Right forelimb (tissue), 1 donor: ENCODE measurements around the gene ZBTB42.
A peak's percentile ranks its signal among the peaks of the same experiment; 100 is the strongest.

Experiments
- DNase-seq: peaks from one replicate; pipeline ENCODE4 v3.0.0-alpha.2; 2018

ZBTB42 gene

GRCh38 chr14:104784218-104784568, 16.7 kb upstream of the ZBTB42 start:
- no peak for DNase-seq

DNA sequence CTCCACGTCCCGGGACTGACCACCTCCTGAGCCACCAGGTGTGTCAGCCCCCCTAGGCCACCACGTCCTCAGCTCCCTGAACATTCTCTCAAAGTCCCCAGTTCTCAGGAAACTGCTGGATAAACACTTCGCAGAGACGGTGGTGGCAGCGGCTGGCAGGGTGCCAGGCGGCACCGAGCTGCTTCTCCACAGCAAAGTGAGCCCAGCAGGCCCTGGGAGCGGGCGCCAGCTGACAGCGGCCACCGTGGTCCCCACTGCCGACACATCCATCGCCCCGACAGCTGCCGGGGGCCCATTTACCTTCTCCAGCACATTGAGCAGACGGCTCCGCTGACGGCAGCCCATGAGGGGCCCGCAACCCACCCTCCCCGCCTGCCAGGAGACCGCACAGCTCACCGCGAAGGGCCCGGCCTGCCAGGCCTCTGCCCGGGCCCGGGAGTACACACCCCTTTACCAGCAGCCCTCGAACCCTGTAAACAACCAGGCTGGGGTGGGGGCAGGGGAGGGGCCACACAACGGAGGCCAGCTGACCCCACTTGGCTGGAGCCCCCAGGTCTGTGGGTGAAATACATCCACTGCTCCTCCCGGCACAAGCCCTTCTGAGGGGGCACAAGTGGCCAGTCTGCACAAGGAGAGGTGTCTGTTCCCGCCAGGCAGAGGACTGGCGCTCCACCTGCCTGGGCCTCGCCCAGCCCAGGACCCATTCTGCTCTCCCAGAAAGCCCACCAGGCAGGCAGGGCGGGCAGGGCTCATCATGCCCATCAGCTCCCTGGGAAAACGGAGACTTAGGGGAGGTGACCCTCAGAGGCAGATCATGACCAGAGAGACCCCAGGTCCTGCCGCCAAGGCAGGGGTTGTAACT, 15.8 kb upstream of the ZBTB42 start:
- no peak for DNase-seq

GRCh38 chr14:104785708-104786080, 15.2 kb upstream of the ZBTB42 start:
- DNase-seq: no peak

- no peak for DNase-seq
Measured at GRCh38 chr14:104786091-104786586, 14.8 kb upstream of the ZBTB42 start.

DNA sequence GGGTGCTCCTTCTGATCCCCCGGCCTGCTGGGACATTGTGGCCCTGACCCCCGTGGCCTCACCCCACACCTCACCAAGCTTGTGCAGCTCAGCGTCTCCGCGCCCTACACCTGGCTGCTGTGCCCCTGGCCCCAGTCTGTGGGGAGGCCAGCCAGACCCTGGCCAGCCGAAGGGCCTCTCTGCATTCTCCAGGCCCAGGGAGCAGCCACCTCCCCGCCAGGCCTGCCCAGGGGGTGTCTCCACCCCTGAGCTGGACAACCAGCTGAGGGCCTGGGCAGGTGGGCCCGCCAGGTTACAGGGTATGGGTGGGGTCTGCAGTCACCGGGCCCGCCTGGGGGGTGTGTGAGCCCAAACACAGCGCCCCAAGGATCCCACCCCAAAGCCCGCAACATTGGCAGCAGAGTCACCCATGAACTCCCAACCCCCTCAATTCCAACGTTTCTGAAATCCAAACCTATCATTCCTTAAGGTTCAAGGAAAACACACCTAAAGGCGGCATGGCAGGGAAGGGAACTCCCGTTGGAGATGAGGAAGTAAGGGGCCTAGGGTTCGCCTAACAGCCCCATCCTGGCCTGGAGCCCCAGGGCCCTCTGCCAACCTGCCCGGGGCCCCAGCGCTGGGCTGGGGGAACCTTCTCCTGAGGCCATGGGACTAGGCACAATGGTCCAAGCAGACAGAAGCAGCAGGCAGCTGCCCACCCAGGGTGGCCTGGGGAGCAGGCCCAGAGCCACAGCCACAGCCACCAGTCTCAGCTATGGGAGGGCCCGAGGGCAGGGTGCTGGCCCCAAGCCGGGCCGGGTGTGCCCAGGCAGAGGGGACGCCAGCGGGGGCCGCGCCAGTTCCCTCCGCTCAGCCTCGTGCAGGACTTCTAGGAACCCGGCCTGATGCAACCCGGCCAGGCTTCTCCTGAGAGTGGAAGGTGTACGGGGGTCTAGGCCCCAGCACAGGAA, 13.9 kb upstream of the ZBTB42 start:
- no peak for DNase-seq

DNA sequence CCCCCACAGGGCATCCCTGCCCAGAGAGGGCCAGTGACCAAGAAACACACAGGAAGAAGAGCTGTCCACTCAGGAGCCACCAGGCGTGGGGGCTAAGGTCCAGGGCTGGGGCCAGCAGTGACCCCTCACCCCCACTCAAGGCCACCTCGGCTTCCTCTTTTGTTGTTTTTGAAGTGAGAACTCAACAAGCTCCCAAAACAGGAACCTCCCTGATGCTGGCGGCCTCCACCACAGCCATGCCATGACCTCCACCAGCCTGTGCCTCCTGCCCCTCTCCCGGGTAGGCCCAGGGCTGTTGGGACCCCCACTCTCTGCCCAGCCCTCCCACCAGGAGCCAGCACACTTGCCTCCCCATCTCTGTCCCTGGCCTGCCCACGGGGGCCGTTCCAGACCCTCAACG, 13.2 kb upstream of the ZBTB42 start:
- DNase-seq: no peak

DNA sequence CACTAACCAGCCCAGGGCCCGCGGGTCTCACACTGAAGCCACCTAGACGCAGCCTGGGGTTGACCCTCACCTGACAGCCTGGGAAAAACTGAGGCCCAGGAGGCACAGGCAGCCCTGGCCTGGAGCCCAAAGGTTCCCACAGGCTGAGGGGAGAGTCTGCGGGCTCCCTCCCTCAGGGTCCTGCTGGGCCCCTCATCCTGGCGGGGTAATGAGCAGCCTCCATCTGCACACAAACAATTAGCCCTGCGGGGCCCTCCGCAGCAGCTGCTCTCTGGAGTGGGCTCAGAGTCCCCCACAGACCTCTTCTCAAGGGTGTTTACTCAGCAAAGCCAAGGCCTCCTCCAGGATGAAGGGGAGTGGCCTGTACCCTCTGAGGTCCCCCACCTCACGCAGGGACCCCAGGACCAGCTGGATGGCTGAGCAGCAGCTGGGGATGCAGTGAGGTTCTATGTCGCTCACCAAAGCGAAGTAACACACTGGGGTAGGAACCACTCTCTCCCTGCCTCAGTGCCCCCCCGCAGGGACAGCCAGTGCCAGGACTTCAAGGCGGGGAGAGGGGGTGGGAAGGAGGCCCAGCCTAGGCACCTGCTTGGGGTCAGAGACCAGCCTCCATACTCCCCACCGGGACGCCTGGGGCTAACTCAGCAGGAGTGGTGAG, 12.6 kb upstream of the ZBTB42 start:
- DNase-seq: no peak

GRCh38 chr14:104788873-104789663, 11.8 kb upstream of the ZBTB42 start:
- DNase-seq: no peak

DNA sequence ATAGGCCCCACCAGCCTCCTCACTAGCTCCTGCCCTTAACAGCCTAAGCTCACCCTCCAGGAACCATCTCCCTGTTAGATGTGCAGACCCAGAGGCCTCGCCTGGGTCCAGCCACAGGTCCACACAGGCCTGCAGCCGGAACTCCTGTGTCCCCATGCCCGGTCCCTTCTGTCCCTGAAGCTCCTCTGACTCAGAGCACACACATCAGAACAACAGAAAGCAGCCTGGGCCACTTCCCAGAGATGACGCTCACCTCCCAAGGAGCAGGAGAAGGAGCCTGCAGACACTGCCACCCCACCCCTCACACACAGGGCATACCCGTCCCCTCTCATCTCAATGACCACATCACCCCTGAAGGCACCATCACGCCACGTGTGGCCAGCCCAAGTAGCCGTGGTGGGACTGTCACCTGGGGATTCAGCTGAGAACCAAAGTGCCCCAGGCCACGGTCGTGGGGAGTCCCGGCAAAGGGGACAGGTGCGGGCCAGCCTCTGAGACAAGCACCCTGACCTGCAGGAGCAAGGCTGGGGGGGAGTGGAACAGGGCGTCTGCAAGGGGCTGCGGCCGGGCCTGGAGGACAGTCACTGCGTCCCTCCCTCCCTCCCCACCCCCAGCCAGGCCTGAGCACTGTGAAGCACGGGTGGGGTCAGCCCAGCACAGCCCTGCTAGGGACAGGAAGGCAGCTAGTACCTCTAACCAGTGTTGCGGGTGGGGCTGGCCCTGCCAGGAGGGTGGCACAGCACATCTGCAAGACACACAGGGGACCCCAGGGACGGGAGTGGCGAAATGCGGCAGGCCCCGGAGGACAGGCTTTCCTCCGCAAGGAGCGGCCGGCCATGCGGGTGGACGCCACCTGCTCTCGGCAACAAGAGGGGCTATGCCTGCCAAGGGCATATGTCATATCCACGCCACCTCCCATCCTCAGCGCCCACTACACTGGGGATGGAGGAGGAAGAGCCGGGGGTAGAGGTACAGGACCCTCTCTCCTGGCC, 10.9 kb upstream of the ZBTB42 start:
- no peak for DNase-seq

DNA sequence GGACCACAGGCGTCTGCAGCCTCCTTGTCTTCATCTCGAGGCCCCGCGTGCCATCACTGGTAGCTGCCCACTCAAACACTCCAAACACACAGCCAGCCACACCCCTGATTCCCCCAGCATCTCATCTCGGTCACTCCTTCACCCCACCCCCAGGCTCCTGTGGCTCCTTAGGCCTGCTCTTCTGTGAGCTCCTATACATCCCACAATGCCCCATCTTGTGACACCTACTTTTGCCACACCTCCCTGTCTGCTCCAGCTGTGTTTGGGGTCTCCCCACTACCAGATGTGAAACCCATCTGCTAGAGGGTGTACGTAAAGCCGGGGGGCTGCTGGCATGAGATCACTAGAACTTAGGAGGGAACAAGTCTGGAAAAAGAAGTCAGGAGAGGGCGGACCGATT, 9.5 kb upstream of the ZBTB42 start:
- no peak for DNase-seq

DNA sequence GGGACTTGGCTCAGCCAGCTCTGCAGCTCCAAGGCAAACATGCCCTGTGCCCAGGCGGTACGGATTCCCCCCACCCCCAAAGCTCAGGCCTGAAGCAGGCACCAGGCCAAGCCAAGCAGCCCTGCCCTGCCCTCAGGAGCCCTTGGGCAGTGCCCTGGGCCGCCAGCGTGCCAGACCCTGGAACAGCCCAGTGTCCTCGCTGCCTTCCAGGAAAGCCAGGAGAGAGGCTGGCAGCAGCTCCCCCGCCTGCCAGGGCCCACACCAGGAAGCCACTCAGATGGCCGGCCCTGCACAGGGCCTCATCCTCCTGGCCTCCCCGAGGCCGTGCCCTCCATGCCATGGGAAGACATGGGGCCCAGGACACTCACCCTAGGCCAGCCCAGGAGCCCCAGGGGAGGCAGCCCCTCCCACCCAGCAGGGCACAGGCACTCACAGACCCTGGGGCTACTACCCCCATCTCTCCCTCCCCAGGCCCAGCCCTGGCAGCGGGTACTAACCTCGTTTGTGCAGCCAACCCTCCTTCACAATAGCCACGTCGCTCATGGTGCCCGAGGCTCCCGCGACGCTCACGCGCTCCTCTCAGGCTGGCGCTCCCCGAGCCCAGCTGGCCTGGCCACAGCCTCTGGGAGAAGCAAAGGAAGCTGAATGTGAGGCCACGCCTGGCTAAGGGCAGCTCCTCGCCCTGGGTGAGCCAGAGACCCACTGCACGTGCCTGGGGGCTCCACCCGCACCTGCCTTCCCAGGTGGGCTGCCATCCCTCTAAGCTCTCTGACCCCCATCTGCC, 8.6 kb upstream of the ZBTB42 start:
- DNase-seq: no peak

DNA sequence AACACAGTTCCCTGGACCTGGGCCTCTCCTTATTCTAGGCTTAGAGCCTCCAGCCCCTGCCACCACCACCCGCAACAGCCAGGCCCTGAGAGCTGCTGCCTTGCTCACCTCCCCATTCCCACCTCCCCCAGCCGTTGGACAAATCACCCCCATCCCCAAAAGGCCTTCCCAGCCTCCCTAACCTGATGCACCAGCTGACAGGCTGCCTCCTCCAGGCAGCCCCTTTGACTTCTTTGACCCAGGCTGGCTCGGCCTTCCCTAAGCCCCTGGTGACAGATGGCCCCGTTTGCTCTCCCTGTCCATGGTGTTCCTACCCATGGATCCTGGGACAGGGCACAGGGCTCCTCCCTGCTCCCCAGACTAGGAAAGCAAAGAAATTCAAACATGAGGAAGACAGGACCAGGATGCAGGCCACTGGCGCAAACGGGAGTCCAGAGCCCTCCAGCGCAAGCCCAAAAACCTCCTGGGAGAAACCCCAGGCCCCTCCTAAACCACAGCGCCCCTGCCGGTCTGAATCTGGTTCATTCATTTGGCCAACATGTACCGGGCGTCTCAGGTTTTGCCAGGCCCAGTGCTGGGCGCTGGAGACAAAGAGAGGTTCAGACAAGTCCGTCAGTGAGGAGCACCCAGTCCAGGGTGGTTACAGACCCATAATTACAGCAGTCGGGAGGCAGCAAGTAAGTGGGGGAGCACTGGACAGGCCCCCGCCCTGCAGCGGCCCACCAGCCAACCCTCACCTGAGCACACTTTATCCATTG, 7.8 kb upstream of the ZBTB42 start:
- no peak for DNase-seq

GRCh38 chr14:104793703-104793959, 7.3 kb upstream of the ZBTB42 start:
- no peak for DNase-seq

- DNase-seq: peak; percentile 67
Measured at GRCh38 chr14:104794099-104794498, 6.8 kb upstream of the ZBTB42 start.

- no peak for DNase-seq
Measured at GRCh38 chr14:104794631-104794992, 6.3 kb upstream of the ZBTB42 start.

GRCh38 chr14:104794993-104795780, 5.7 kb upstream of the ZBTB42 start, which contains the start of gene AKT1:
TSS of gene AKT1 (minus strand) at chr14:104795748. CDS start at chr14:104792643, 3,105 bp downstream.
- DNase-seq: no peak

DNA sequence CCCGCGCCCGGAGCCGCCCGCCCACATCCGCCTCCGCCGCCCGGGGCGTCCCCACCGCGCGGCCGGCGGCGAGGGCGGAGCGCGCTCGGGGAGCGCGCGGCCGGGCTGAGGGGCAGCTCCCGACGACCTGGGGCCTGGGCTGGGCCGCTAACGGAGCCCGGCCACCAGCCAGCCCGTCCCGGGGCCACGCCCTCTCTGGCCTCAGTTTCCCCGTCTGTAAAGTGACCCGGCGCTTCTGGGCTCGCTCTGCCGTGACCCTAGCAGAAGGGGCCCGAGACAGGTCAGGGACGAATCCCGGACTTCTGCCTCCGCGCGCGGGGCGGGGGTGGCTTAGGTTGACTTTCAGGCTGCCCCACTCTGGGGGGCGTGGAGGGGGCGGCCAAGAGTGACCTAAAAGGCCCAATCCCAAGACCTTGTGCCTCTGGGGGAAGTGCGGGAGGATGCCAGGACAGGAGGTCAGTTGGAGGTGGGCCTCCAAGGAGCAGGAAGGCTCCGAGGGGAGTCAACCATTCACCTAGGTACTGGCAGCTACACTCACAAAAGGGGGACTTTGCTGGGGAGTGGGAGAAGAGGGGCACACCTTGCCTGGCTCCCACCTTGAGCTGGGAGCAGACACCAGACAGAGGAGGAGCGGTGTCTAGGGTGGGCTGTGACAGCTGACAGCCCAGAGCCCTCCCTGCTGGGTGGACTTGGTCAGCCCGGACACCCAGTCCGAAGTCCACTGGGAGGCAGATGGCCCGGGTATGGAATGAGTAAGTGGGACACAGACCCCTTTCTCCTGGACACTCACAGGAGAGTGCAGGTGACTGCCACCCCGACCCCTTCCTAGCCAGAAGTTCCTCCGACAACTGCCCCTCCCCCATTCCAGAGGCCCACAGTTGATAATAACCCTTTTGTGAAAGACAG, 4.9 kb upstream of the ZBTB42 start:
- peak; percentile 70 for DNase-seq

- no peak for DNase-seq
Measured at GRCh38 chr14:104796687-104797081, 4.2 kb upstream of the ZBTB42 start.
